Astrocyte of the cerebellum (primary cell): ENCODE measurements around the gene HORMAD2.

Experiments
- DNase-seq: peaks from one replicate; pipeline ENCODE4 v3.0.0-alpha.2; 2011; ENCODE audit warnings: low read depth
- H3K4me3 ChIP-seq: 2 replicates; pipeline ENCODE4 v1.5.1; 2011; ENCODE audit warnings: mild to moderate bottlenecking, low read depth, low read length, moderate library complexity
- in situ Hi-C: cut with HindIII; loops from 2 replicates; pipeline ENCODE4 v1.10.0; 2017; ENCODE audit warnings: low sequenced_read_pairs
- TF ChIP-seq, protein P1 (sequence below): IDR thresholded peaks from 2 replicates; pipeline ENCODE4 v1.5.1; 2012; ENCODE audit warnings: low read length, low read depth, moderate library complexity, mild to moderate bottlenecking; ENCODE audit errors: missing control alignments

Gene HORMAD2

GRCh38 chr22:30183271-30183670 lies 103.0 kb downstream of the HORMAD2 start:
- no peak for DNase-seq
- H3K4me3 ChIP-seq = no peak overlapping the region
- TF ChIP-seq, protein P1, sequence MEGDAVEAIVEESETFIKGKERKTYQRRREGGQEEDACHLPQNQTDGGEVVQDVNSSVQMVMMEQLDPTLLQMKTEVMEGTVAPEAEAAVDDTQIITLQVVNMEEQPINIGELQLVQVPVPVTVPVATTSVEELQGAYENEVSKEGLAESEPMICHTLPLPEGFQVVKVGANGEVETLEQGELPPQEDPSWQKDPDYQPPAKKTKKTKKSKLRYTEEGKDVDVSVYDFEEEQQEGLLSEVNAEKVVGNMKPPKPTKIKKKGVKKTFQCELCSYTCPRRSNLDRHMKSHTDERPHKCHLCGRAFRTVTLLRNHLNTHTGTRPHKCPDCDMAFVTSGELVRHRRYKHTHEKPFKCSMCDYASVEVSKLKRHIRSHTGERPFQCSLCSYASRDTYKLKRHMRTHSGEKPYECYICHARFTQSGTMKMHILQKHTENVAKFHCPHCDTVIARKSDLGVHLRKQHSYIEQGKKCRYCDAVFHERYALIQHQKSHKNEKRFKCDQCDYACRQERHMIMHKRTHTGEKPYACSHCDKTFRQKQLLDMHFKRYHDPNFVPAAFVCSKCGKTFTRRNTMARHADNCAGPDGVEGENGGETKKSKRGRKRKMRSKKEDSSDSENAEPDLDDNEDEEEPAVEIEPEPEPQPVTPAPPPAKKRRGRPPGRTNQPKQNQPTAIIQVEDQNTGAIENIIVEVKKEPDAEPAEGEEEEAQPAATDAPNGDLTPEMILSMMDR = no peak
- in situ Hi-C loops = no loop called here

GRCh38 chr22:30183861-30184278 lies 103.6 kb downstream of the HORMAD2 start:
- H3K4me3 ChIP-seq = no peak overlapping the region
- TF ChIP-seq, protein P1 = no peak
- in situ Hi-C loops = no loop called here
- DNase-seq = no peak

- no peak for DNase-seq
- TF ChIP-seq, protein P1 = no peak
- in situ Hi-C loops = no loop called here
- no peak overlapping the region for H3K4me3 ChIP-seq
These were observed 104.9 kb downstream of the HORMAD2 start for GRCh38 chr22:30185129-30185528.

GRCh38 chr22:30185549-30185948 lies 105.3 kb downstream of the HORMAD2 start:
- TF ChIP-seq, protein P1 = no peak
- H3K4me3 ChIP-seq = no peak overlapping the region
- in situ Hi-C loops = no loop called here
- DNase-seq = no peak

- TF ChIP-seq, protein P1 = no peak
- no peak overlapping the region for H3K4me3 ChIP-seq
- in situ Hi-C loops = no loop called here
- DNase-seq = no peak
These were observed 105.8 kb downstream of the HORMAD2 start for GRCh38 chr22:30186041-30186440.

DNA sequence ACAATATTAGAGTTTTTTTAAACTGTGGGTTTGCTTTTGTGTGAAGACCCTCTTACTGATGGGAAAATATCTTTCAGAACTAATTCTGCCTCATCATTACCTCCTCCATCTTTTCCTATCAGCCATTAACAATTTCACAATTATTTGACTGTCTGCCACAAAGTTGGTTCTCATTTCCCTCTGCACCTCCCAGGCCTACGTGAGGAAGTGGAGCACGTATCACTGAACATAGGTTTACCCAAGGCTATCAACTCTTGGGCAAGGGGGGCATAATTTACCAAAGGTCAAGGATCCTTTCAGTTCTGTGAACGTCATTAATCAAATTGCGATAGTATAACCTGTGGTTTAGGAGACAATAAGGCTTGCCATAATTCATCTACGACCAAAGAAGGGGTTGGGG lies 106.2 kb downstream of the HORMAD2 start:
- TF ChIP-seq, protein P1 = no peak
- H3K4me3 ChIP-seq = no peak overlapping the region
- in situ Hi-C loops = no loop called here
- no peak for DNase-seq

GRCh38 chr22:30187094-30187493 lies 106.8 kb downstream of the HORMAD2 start:
- in situ Hi-C loops = no loop called here
- no peak overlapping the region for H3K4me3 ChIP-seq
- TF ChIP-seq, protein P1 = no peak
- no peak for DNase-seq
